NOMO-1 (cell line): ENCODE data around the gene SP4.

Source experiments
- DNase-seq, 2 experiments: peaks; one replicate each; lab custom pipeline; 2025; ENCODE audit not compliant: unreplicated experiment in 2 of 2; lab: John Stamatoyannopoulos, UW

The SP4 gene

DNA sequence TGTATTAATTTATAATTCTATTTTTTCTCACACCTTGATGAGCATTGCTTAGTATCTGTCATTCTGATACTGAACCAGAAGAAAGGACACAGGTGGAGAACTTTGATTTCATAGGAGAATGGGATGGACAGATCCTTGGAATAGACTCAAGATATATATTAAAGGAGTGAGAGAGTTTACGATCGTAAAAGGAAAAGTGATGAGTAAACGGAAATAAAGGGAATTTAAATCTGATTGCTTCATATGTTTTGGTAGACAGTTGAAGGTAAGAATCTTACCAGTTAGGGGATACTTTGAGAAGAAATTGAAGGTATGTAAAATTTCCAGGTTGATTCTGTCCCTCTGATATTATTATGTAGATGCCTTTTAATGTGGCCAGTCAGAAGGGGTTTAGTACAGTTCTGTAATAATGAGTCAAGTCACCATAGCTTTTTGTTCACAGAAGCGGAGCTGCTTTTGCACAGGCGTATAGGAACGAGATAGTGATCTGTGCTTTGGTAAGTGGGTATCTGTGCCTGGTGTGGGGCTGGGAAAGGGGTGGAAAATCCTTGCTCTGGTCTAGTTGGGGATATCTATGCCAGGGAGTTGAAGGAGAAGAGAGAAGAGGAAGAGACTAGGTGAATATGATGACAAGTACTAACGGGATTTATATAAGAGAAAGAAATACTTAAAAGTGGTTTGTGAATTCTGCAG, 15.4 kb downstream of the SP4 start:
- DNase-seq, result no peak

DNA sequence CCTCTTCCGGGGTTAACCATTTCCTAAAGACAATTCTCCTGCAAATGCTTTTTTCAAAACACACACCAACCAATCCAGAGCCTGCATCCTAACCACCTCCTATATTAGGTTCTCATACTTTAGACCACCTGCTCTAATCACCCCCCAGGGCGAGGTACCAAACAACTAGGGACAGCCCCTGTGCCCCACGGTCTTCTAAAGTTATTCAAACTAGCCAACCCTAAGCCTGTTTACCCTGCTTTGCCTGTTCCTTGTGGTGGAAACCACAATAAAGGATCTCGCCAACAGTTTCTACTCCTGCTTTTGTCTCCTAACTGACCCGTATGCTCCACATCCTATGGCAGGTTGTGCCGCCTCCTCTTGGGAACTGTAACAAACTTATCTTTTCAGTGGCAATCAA, 21.1 kb downstream of the SP4 start:
- no peak for DNase-seq

DNA sequence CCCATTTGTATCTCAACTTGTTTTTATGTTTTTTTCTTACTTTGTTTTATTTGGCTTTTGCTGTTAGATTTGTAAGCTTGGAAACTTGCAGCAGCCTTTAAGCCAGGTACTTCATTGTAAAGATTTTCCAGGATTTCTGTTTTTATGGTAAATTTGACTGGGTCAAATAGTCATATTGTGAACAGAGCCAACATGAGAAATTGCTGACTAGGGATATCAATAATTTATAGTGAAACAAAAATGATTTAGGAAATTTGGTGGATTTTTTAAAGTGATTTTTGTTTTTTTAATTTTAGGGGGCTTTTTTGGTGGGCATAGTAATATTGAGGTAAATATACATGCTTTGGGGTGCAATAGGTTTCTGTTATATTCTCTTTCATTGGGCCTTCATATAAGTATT, 22.2 kb downstream of the SP4 start:
- no peak for DNase-seq

DNA sequence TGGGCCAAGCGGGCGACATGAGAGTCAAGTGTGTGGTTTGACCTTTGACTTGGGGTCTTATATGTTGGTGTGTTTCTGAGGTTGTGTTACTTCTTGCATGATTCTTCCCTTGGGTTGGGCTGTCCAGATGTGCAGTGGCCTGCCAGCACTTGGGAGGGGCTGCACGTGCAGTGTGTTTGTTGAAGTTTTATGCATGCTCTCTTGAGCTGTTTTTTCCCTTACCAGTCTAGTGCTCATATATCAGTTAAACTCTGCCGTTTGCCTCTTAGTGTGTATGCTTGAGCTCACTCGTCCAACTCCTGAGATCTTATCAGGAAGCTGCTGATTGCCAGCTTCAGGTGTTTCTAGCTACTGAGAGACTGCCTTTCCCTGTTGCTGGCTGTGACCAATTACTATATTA, 23.1 kb downstream of the SP4 start:
- DNase-seq, result no peak

DNA sequence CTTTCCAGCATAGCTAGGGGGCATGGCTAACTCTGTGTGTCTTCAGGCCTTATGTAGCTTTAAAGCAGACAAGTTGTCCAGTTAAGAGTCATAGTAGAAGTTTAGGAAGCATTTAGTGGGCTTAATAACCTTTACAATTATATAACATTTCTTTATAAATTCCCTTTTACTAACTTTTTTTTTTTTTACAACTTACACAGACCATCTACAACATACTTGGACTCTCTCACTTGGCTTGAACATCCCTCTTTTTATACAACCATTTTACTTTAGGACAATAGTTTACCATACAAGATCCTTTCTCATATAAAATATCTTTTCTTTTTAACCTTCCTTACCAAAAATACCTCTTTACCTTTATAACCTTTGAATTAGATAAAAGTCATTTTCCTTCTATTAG, 26.3 kb downstream of the SP4 start:
- no peak for DNase-seq

- no peak for DNase-seq
Observed at GRCh38 chr7:21454906-21455305, 27.0 kb downstream of the SP4 start.

GRCh38 chr7:21461282-21461681, 33.4 kb downstream of the SP4 start:
- no peak for DNase-seq

DNA sequence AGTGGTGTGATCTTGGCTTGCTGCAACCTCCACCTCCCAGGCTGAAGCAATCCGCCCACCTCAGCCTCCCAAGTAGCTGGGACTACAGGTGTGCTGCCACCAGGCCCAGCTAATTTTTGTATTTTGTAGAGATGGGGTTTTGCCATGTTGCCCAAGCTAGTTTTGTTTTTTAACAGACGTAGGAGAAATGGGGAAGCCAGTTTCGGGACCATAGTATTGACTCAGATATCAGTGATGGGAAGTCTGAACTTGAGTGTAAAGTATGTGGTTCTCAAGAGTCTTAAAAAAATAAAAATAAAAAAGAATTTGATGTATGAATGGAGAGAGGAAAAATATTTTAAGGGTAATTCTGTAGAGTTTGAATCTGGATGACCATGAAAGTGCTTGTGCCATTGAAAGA, 34.2 kb downstream of the SP4 start:
- peak in 1 of 2 experiments; percentile 1 for DNase-seq

- DNase-seq, result no peak
Observed at GRCh38 chr7:21463524-21463923, 35.6 kb downstream of the SP4 start.

GRCh38 chr7:21468969-21469368, 41.1 kb downstream of the SP4 start:
- no peak for DNase-seq

DNA sequence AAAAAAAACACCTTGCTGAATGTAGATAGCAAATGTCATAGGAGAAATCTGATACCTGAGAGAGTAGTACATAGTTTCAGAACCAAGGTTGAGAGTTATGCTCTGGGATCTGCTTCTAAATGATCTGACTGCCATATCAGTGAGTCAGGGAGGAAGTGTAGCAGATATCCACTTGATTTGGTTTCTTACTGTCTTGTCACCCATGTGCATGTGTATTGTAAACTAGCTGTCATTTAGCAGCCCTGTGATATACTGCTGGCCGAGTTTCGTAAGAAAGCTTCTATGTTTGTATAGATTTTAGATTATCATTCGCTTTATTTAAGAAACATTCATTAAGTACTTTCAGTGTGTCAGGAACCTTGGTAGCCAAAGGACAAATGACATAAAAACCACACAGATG, 42.0 kb downstream of the SP4 start:
- DNase-seq, result no peak

GRCh38 chr7:21472029-21472428, 44.1 kb downstream of the SP4 start:
- no peak for DNase-seq

DNA sequence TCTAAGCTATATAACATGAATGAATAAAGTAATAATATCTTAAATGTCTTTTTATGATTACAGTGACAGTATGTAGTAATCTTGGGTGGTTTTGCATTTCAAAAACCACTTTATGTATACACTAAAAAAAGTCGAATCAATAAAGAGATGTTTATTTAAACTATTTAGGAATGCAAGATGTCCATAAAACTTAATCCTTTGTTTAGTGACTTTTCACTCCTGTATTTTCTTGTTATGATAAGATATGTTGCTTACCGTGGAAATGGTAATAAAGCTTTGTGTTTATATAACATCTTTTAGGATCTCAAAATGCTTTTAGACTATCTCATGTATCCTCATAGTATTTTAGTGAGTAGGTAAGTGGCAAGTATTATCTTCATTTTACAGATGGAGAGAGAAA, 48.5 kb downstream of the SP4 start:
- no peak for DNase-seq

DNA sequence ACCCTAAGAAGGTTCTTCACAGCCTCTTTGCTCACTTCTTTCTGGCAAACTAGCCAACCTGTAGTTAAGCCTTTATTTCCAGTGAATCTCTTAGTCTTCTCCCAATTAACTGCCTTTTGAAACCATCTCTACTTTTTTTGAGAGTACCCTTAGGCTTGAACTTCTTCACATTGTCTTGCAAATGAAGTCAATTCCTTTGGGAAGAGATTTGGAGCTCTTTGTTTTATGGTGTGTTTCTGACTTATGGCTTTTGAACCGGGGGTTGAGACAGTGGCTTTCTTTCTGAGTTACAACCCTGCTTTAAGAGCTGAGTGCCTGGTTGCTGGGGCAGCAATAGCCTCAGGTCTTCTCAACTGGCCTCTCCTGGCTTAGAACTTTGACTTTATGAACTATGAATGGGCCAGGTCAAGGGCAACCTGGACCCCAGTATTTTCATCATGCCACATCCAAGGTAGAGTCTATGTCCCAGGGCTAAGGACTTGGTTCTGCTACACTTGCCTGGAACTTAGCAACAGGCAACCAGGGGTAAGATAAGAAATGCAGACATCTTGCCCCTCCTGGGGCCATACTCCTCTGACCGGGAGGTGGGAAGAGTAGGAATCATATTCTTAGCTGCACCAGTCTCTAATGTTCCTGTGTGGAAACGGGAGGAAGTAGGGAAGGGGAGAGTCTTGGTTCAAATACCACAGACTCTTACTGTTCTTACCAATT, 53.0 kb downstream of the SP4 start:
- no peak for DNase-seq

GRCh38 chr7:21486511-21486910, 58.6 kb downstream of the SP4 start:
- no peak for DNase-seq

DNA sequence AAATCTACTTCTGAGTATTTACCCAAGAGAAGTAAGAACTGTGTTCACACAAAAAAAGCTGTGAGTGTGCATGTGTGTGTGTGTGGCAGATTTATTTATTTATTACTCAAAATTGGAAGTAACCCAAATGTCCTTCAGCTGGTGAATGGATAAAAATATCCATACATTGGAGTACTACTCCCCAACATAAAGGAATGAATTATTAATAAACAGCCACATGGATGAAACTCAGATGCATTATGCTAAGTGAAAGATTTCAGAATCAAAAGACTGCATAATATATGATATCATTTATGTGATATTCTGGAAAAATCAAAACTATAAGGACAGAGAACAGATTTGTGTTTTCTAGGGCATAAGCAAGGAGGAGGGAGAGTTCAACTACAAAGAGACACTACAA, 67.8 kb downstream of the SP4 start:
- no peak for DNase-seq

- no peak for DNase-seq
Observed at GRCh38 chr7:21497072-21497471, 69.2 kb downstream of the SP4 start.

GRCh38 chr7:21500117-21500832, 72.4 kb downstream of the SP4 start:
- no peak for DNase-seq

DNA sequence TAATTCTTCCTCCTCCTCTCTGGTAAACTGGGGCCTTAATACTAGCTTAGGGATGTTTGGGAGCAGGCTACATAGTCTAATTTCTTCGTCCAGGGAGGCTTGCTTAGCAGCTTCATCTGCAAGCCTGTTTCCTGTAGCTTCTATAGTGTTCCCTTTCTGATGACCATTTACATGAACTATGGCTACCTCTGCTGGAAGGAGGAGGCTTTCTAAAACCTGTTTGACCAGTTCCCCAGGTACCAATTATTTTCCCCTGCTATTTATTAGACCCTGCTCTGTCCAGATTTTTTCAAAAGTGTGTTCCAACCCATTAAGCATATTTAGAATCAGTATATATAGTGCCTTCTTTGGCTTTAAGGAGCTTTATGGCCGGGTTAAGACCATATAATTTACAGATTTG, 76.1 kb downstream of the SP4 start:
- no peak for DNase-seq

GRCh38 chr7:21507627-21508343, 79.9 kb downstream of the SP4 start:
- DNase-seq, result peak; percentile 4 to 6

DNA sequence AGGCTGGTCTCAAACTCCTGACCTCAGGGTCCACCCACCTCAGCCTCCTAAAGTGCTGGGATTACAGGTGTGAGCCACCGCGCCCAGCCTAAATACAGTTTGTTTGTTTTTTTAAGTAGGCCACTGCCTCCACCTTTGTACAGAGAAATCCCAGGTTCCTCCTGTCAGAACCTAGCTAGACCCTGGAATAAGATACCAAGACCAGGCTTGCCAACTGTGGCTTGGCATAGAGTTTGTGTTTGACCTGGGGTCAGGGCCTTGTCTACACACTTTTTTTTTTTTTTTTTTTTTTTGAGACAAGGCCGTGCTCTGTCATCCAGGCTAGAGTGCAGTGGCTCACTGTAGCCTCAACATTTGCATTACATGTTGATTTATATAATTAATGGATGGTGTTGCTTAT, 80.7 kb downstream of the SP4 start:
- DNase-seq, result no peak
